ENCODE results near the gene SUMO1.
"Not testable (repeated sequence)": the region's sequence is repeated elsewhere in the genome, so short reads cannot be mapped to it uniquely, and the experiment has no call there.

The SUMO1 gene

GRCh38 chr2:202238234-202239197 lies at the start of gene SUMO1:
Gene SUMO1 (minus strand): TSS chr2:202238597. CDS start chr2:202238451, 146 bp downstream.
- peak within 1 kb of the TSS; percentile 94 for H3K4me3 ChIP-seq (ENCODE audit: low read depth, low read length)

GRCh38 chr2:202286595-202286994 lies 48.2 kb upstream of the SUMO1 start:
- no peak overlapping the region for H3K4me3 ChIP-seq (ENCODE audit: low read depth, low read length)
- DNase-seq (ENCODE audit: low read depth), result no peak
- TF ChIP-seq CTCF (IDR thresholded peaks at IDR 0.05; ENCODE audit: low read depth, low read length) (no peak), MYC (IDR thresholded peaks at IDR 0.05; ENCODE audit: low read depth, low read length) (no peak), MAX (IDR thresholded peaks at IDR 0.05; ENCODE audit: low read depth, low read length) (no peak), POLR2A (IDR thresholded peaks at IDR 0.05; ENCODE audit: extremely low read depth, insufficient read length) (no peak)

More at GRCh38 chr2:202238234-202239197, at the start of gene SUMO1:
- TF ChIP-seq MYC (IDR thresholded peaks at IDR 0.05; ENCODE audit: low read depth, low read length), result 0 out of 2 replicates have a peak, but pooled peaks have one; percentile 30
- peak; percentile 80 for TF ChIP-seq POLR2A (IDR thresholded peaks at IDR 0.05; ENCODE audit: extremely low read depth, insufficient read length)
- 0 out of 2 replicates have a peak, but pooled peaks have one; percentile 32 for TF ChIP-seq MAX (IDR thresholded peaks at IDR 0.05; ENCODE audit: low read depth, low read length)
- TF ChIP-seq CTCF (IDR thresholded peaks at IDR 0.05; ENCODE audit: low read depth, low read length), result no peak
- DNase-seq (ENCODE audit: low read depth), result peak; percentile 97

GRCh38 chr2:202278944-202279343 lies 40.5 kb upstream of the SUMO1 start:
- no peak overlapping the region for H3K4me3 ChIP-seq (ENCODE audit: low read depth, low read length)
- DNase-seq (ENCODE audit: low read depth), result peak; percentile 54
- TF ChIP-seq MYC (IDR thresholded peaks at IDR 0.05; ENCODE audit: low read depth, low read length) (no peak), CTCF (IDR thresholded peaks at IDR 0.05; ENCODE audit: low read depth, low read length) (peak; percentile 48), MAX (IDR thresholded peaks at IDR 0.05; ENCODE audit: low read depth, low read length) (no peak), POLR2A (IDR thresholded peaks at IDR 0.05; ENCODE audit: extremely low read depth, insufficient read length) (no peak)

GRCh38 chr2:202278036-202278760 lies 39.8 kb upstream of the SUMO1 start:
- DNase-seq (ENCODE audit: low read depth), result peak; percentile 37
- no peak overlapping the region for H3K4me3 ChIP-seq (ENCODE audit: low read depth, low read length)
- no peak for TF ChIP-seq CTCF (IDR thresholded peaks at IDR 0.05; ENCODE audit: low read depth, low read length)
- TF ChIP-seq MAX (IDR thresholded peaks at IDR 0.05; ENCODE audit: low read depth, low read length), result no peak
- no peak for TF ChIP-seq POLR2A (IDR thresholded peaks at IDR 0.05; ENCODE audit: extremely low read depth, insufficient read length)
- TF ChIP-seq MYC (IDR thresholded peaks at IDR 0.05; ENCODE audit: low read depth, low read length), result no peak

- not testable (repeated sequence) for H3K4me3 ChIP-seq (ENCODE audit: low read depth, low read length); DNase-seq (ENCODE audit: low read depth)
These were observed 37.8 kb upstream of the SUMO1 start for GRCh38 chr2:202276078-202276720.

Measured in NB4 (cell line).